Activated naive CD4-positive, alpha-beta T cell treated with anti-CD3 and anti-CD28 coated beads, Interleukin-2, amount 10 ng/mL, durations not matched to agents 7 days and 5 days (primary cell): ENCODE measurements around the gene PYGL.
A peak's percentile ranks its signal among the peaks of the same experiment; 100 is the strongest.
"Not testable (repeated sequence)": the region's sequence is repeated elsewhere in the genome, so short reads cannot be mapped to it uniquely, and the experiment has no call there.

ENCODE experiments used
- CTCF ChIA-PET: fragments of 350-600 bp; sonication (Branson Sonifier 250); formaldehyde crosslinking; loops from one replicate; lab custom pipeline; 2021; ENCODE audit warnings: antibody characterized with exemption; lab: Charles Lee
- DNase-seq: peaks from one replicate; pipeline ENCODE4 v3.0.0-alpha.2; 2020
- H3K27ac Mint-ChIP-seq: one replicate; pipeline ENCODE4 v1.8.0; 2021; ENCODE audit warnings: mild to moderate bottlenecking, moderate library complexity, mixed read lengths
- H3K27me3 Mint-ChIP-seq: one replicate; pipeline ENCODE4 v1.8.0; 2021; ENCODE audit warnings: mild to moderate bottlenecking, mixed read lengths
- H3K36me3 Mint-ChIP-seq: one replicate; pipeline ENCODE4 v1.8.0; 2021; ENCODE audit warnings: mixed read lengths
- H3K4me1 Mint-ChIP-seq: one replicate; pipeline ENCODE4 v1.8.0; 2021; ENCODE audit warnings: mixed read lengths
- H3K4me3 Mint-ChIP-seq: one replicate; pipeline ENCODE4 v1.8.0; 2021; ENCODE audit warnings: mild to moderate bottlenecking, moderate library complexity, mixed read lengths
- H3K9me3 Mint-ChIP-seq: one replicate; pipeline ENCODE4 v1.8.0; 2021; ENCODE audit warnings: mixed read lengths

The PYGL gene

DNA sequence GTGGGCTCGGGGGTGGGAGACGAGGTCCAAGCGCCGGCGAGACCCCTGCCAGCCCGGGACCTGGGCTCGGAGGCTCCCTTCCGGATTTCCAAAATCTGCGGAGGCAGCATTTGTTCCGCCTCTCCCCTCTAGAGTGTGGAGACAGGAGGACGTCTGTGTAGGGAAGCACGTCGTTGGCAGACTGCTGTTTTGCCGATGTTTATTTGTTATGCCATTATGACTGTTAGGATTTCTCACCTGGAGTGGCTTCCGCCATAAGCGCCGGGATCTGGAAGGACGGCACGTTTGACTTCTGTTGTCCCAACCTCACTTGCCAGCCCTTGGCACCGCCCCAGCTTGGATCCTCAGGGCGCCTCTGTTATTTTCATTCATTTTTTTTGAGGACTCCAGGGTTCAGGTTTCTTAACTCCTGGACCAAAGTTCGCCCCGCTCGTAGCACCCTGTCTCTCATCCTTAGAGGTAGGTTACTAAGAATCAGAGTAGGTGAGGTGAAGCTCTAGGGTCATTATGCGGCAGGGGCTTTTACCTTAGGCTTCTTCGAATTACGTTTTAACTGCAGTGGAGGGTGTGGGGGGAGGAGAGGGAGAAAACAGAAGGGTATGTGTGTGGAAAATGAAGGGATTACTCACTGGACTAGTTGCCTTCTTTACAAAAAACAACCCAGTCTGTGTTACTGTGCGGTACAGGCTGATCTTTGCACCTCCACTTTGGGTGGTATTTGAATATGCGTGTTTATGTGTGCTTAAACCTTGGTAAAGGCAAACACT, 547 bp upstream of the PYGL start:
- Mint-ChIP-seq H3K27me3 (peaks cover 60% of the 10 kb centered on the region), H3K4me1 (peaks cover 15% of the 10 kb centered on the region), H3K27ac (no peak overlapping the region), H3K4me3 (peak overlapping the region; percentile 71), H3K36me3 (peaks cover 2% of the 10 kb centered on the region), H3K9me3 (no peaks in the 10 kb centered on the region)
- CTCF ChIA-PET: interaction anchor here (1.1 kb wide), 1 partner anchor 14 kb away, joined by 4 read pairs; no protein-coding TSS in a partner anchor
- DNase-seq: no peak

GRCh38 chr14:50943261-50943942, 881 bp downstream of the PYGL start:
- Mint-ChIP-seq H3K36me3 (peaks cover 2% of the 10 kb centered on the region), H3K9me3 (no peaks in the 10 kb centered on the region), H3K27me3 (peaks cover 60% of the 10 kb centered on the region), H3K4me3 (peak overlapping the region; percentile 49), H3K27ac (no peak overlapping the region), H3K4me1 (peaks cover 15% of the 10 kb centered on the region)
- CTCF ChIA-PET: no interaction called here
- no peak for DNase-seq

DNA sequence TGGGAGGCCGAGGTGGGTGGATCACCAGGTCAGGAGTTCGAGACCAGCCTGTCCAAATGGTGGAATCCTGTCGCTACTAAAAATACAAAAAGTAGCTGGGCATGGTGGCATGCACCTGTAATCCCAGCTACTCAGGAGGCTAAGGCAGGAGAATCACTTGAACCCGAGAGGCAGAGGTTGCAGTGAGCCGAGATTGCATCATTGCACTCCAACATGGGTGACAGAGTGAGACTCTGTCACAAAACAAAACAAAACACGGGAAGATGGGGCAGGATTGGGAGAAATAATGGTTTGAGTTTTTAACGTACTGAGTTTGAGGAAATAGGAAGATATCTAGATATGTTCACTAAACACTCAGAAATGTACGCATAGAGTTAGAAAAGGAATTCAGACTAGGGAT, 2.6 kb downstream of the PYGL start:
- H3K36me3 Mint-ChIP-seq, H3K27ac Mint-ChIP-seq, H3K9me3 Mint-ChIP-seq, H3K4me3 Mint-ChIP-seq, DNase-seq: not testable (repeated sequence)
- Mint-ChIP-seq H3K4me1 (peaks cover 18% of the 10 kb centered on the region), H3K27me3 (peaks cover 55% of the 10 kb centered on the region)
- CTCF ChIA-PET: interaction anchor here (0.7 kb wide), 1 partner anchor 23 kb away, joined by 3 read pairs; no protein-coding TSS in a partner anchor

- Mint-ChIP-seq H3K27me3 (peaks cover 55% of the 10 kb centered on the region), H3K27ac (no peak overlapping the region), H3K36me3 (peaks cover 2% of the 10 kb centered on the region), H3K9me3 (no peaks in the 10 kb centered on the region), H3K4me3 (no peak overlapping the region), H3K4me1 (peaks cover 18% of the 10 kb centered on the region)
- no peak for DNase-seq
- CTCF ChIA-PET: interaction anchor here (0.7 kb wide), 1 partner anchor 23 kb away, joined by 3 read pairs; no protein-coding TSS in a partner anchor
Measured at GRCh38 chr14:50941151-50941550, 3.1 kb downstream of the PYGL start.

- Mint-ChIP-seq H3K27me3 (peaks cover 32% of the 10 kb centered on the region), H3K4me3 (no peak overlapping the region), H3K36me3 (no peaks in the 10 kb centered on the region), H3K9me3 (no peaks in the 10 kb centered on the region), H3K4me1 (peaks cover 3% of the 10 kb centered on the region), H3K27ac (no peak overlapping the region)
- DNase-seq: no peak
- CTCF ChIA-PET: no interaction called here
Measured at GRCh38 chr14:50937800-50938199, 6.5 kb downstream of the PYGL start.

DNA sequence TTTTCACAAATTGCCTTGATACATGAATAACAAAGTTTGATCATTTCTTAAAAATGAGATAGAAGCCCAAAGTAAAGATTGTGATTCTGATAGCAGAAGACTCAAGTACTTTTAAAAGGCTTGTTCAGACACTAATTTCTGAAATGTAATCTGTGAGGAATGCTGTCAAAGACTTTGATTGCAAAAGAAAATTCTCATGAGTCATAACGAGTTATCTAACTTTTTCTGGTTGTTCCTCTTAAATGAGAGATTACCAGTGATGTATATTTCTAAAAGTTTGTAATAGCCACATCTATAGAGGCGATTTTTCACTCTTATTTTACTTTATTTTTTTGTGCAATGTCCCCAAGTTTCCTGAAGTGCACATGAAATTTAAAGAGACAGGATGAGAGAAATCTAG, 7.0 kb downstream of the PYGL start:
- CTCF ChIA-PET: no interaction called here

GRCh38 chr14:50936882-50937281, 7.4 kb downstream of the PYGL start:
- Mint-ChIP-seq H3K27ac (no peak overlapping the region), H3K4me1 (peaks cover 3% of the 10 kb centered on the region), H3K36me3 (no peaks in the 10 kb centered on the region), H3K4me3 (no peak overlapping the region), H3K9me3 (no peaks in the 10 kb centered on the region), H3K27me3 (peaks cover 28% of the 10 kb centered on the region)
- CTCF ChIA-PET: no interaction called here
- DNase-seq: no peak

More for the DNA sequence above, 7.0 kb downstream of the PYGL start:
- Mint-ChIP-seq H3K4me1 (peaks cover 3% of the 10 kb centered on the region), H3K27me3 (peaks cover 32% of the 10 kb centered on the region), H3K27ac (no peak overlapping the region), H3K4me3 (no peak overlapping the region), H3K9me3 (no peaks in the 10 kb centered on the region), H3K36me3 (no peaks in the 10 kb centered on the region)
- no peak for DNase-seq

DNA sequence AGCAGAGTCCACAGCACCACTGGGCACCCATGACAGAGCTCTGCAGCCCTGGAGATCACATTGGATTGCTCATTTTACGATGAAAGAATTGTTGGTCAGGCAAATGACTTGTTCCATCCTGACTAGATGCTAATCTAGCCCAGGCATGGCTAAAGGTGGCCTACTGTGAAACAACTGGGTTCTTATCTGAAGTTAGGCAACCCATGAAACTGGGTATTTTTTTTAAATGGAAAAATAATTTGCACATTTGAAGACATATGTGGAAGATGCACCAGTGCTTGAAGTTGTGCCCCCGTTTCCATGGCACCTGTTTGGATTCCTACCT, 8.3 kb downstream of the PYGL start:
- Mint-ChIP-seq H3K27ac (no peak overlapping the region), H3K27me3 (peaks cover 19% of the 10 kb centered on the region), H3K9me3 (no peaks in the 10 kb centered on the region), H3K4me1 (peaks cover 3% of the 10 kb centered on the region), H3K4me3 (no peak overlapping the region), H3K36me3 (no peaks in the 10 kb centered on the region)
- no peak for DNase-seq
- CTCF ChIA-PET: interaction anchor here (1.7 kb wide), 1 partner anchor 11 kb away, joined by 4 read pairs; no protein-coding TSS in a partner anchor

- Mint-ChIP-seq H3K27ac (no peak overlapping the region), H3K36me3 (no peaks in the 10 kb centered on the region), H3K4me1 (peaks cover 3% of the 10 kb centered on the region), H3K4me3 (no peak overlapping the region), H3K9me3 (no peaks in the 10 kb centered on the region), H3K27me3 (peaks cover 18% of the 10 kb centered on the region)
- CTCF ChIA-PET: interaction anchor here (1.7 kb wide), 1 partner anchor 10 kb away, joined by 4 read pairs; no protein-coding TSS in a partner anchor
- no peak for DNase-seq
Measured at GRCh38 chr14:50935126-50936015, 8.9 kb downstream of the PYGL start.

DNA sequence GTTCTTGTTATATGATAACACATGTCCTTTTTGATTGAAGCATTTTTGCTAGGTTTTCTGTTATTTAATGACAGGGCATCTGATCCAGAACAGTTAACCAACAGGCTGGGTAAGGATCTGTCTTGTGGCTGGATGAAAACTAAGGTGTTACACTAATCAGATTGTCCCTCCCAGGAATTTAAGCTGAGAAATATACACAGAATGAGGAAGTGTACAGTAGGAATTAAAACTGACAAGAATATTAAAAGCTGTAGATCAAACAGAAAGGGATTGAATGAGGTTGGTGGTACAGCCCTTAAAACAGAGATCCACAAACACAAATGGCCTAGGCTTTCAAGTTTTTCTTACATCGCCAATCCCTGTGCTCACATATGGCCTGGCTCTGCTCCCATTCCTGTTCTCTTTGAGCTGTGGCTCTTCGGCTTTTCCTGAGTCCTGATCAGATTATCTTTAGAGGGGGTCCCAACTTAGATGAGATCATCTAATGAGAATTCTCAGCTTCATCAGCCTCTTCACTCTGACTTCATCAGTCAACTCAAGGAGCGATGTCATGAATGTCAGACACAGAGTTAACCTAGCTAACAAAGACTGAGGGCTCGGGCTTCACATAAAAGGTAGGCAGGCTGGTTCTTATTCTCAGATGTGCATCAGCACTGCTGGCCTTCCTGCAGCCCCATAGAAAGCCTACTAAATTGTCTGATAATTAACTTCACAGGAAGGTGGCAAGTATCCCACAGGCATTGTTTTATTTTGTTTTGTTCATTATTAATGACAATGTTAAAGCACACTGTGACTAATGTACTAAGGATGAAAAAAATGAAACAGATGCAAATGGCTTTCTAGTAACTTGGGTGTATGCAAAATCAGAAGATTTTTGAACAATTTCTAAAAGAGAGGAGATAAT, 11.4 kb downstream of the PYGL start:
- DNase-seq: no peak
- no peaks in the 10 kb centered on the region for H3K36me3 Mint-ChIP-seq
- CTCF ChIA-PET: no interaction called here
- H3K4me1 Mint-ChIP-seq: peaks cover 3% of the 10 kb centered on the region
- no peak overlapping the region for H3K27ac Mint-ChIP-seq
- no peak overlapping the region for H3K4me3 Mint-ChIP-seq
- H3K9me3 Mint-ChIP-seq: no peaks in the 10 kb centered on the region
- H3K27me3 Mint-ChIP-seq: peaks cover 26% of the 10 kb centered on the region

DNA sequence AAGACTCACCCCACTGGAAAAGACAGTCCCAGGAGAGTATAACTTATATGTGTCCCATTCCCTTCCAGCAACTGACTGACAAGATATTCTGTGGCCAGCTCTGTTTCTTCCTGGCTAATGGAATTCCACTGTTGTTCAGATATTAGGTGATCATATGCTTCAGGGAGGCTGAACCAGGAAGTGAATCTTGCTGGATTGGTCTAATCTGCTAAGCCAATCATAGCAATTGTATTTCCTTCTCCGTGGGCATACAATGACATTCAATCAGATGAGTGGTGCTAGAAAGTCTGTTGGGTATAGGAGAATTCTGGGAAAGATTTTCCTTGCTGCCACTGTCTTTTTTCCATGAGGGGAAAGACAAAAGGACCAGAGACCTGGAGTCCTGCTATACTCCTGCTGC, 12.1 kb downstream of the PYGL start:
- Mint-ChIP-seq H3K36me3 (no peaks in the 10 kb centered on the region), H3K9me3 (no peaks in the 10 kb centered on the region), H3K4me1 (peaks cover 3% of the 10 kb centered on the region), H3K4me3 (no peak overlapping the region), H3K27ac (no peak overlapping the region), H3K27me3 (peaks cover 28% of the 10 kb centered on the region)
- DNase-seq: no peak
- CTCF ChIA-PET: no interaction called here

DNA sequence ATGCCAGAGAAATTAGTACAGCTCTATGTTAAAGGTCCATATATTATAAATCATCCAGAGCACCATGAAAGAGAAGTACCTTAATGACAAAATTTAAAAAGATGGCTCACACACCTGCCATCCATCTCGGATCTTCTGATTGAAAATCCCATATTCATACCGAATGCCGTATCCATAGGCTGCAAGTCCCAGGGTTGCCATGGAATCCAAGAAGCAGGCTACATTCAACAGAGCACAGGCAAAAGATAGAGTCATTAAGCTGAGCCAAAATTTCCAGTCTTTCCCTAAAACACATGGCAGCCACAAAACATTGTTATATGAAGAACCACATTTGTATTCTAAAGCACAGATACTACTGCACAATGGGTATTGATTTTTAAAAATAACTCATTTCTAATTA, 12.7 kb downstream of the PYGL start:
- H3K4me1 Mint-ChIP-seq: no peaks in the 10 kb centered on the region
- H3K27ac Mint-ChIP-seq: no peak overlapping the region
- peaks cover 28% of the 10 kb centered on the region for H3K27me3 Mint-ChIP-seq
- no peaks in the 10 kb centered on the region for H3K36me3 Mint-ChIP-seq
- no peaks in the 10 kb centered on the region for H3K9me3 Mint-ChIP-seq
- CTCF ChIA-PET: no interaction called here
- DNase-seq: no peak
- H3K4me3 Mint-ChIP-seq: no peak overlapping the region

DNA sequence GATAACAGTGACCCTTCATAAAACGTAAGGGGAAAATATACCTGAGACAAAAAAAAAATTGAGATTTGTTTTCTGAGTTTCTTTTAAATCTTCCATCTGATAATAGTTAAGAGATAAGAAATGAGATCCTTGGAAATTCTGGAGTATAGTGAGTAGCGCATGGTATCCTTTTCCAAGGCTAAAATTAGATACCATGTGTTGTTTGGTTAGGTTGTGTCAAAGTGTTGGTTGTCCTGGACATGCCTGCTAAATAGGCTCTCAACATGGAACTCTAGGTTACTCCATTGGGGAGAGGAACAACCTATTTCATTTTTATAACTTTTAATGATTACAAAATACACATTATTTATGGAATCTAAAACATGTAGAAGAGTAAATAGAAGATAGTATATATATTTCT, 14.8 kb downstream of the PYGL start:
- Mint-ChIP-seq H3K27me3 (peaks cover 21% of the 10 kb centered on the region), H3K9me3 (no peaks in the 10 kb centered on the region), H3K4me3 (no peak overlapping the region), H3K4me1 (no peaks in the 10 kb centered on the region), H3K36me3 (no peaks in the 10 kb centered on the region), H3K27ac (no peak overlapping the region)
- CTCF ChIA-PET: no interaction called here
- no peak for DNase-seq
